Endothelial cell (in vitro differentiated cells): ENCODE measurements around the gene NKX6-2. TPM values are rescaled to one million over a fixed set of nuclear protein-coding genes. Genes with fewer than 3 reads are reported as not detected.

ENCODE experiments used
- DNase-seq: peaks from one replicate; pipeline ENCODE4 v3.0.0; 2021; ENCODE audit warnings: low spot score
- H3K27ac Mint-ChIP-seq: one replicate; pipeline ENCODE4 v1.8.0; 2021; ENCODE audit warnings: mixed read lengths, inconsistent platforms; ENCODE audit not compliant: unreplicated experiment
- H3K27me3 Mint-ChIP-seq: one replicate; pipeline ENCODE4 v1.8.0; 2021; ENCODE audit warnings: mild to moderate bottlenecking, moderate library complexity, mixed read lengths, inconsistent platforms; ENCODE audit not compliant: unreplicated experiment
- H3K36me3 Mint-ChIP-seq: one replicate; pipeline ENCODE4 v1.8.0; 2021; ENCODE audit warnings: mild to moderate bottlenecking, low read depth, mixed read lengths, inconsistent platforms; ENCODE audit not compliant: unreplicated experiment
- H3K4me1 Mint-ChIP-seq: one replicate; pipeline ENCODE4 v1.8.0; 2021; ENCODE audit warnings: mild to moderate bottlenecking, mixed read lengths, inconsistent platforms; ENCODE audit not compliant: unreplicated experiment
- H3K4me3 Mint-ChIP-seq: one replicate; pipeline ENCODE4 v1.8.0; 2021; ENCODE audit warnings: mild to moderate bottlenecking, mixed read lengths, inconsistent platforms; ENCODE audit not compliant: unreplicated experiment
- H3K9me3 Mint-ChIP-seq: one replicate; pipeline ENCODE4 v1.8.0; 2021; ENCODE audit warnings: mixed read lengths, inconsistent platforms; ENCODE audit not compliant: unreplicated experiment
- CTCF ChIP-seq: fragments of 200-600 bp; sonication (generic); IDR thresholded peaks from one replicate; pipeline ENCODE4 v1.5.0; 2021; ENCODE audit warnings: antibody characterized with exemption; ENCODE audit not compliant: unreplicated experiment
- total RNA-seq: library from RNA; stranded (reverse); fragmentation: NEBNext Ultra II Directional; extraction: Animal tissue kit (Norgen Biotek cat#: 25700); gene quantifications from one replicate; pipeline ENCODE4 v1.2.1, GENCODE V29; 2021; ENCODE audit not compliant: unreplicated experiment

NKX6-2 gene
- total RNA-seq, 1 donor from 2014 or later = not detected

GRCh38 chr10:132811891-132812481, 26.0 kb upstream of the NKX6-2 start:
- no peak for TF ChIP-seq CTCF
- DNase-seq = no peak
- no peaks in the 10 kb centered on the region for H3K4me1 Mint-ChIP-seq

GRCh38 chr10:132810807-132811700, 25.1 kb upstream of the NKX6-2 start:
- no peak for TF ChIP-seq CTCF
- H3K36me3 Mint-ChIP-seq = no peaks in the 10 kb centered on the region
- peaks cover 7% of the 10 kb centered on the region for H3K27me3 Mint-ChIP-seq
- no peak overlapping the region for H3K4me3 Mint-ChIP-seq
- H3K4me1 Mint-ChIP-seq = no peaks in the 10 kb centered on the region
- no peak overlapping the region for H3K27ac Mint-ChIP-seq
- H3K9me3 Mint-ChIP-seq = no peaks in the 10 kb centered on the region
- no peak for DNase-seq

More at GRCh38 chr10:132811891-132812481, 26.0 kb upstream of the NKX6-2 start:
- Mint-ChIP-seq H3K36me3 (no peaks in the 10 kb centered on the region), H3K27me3 (peaks cover 7% of the 10 kb centered on the region), H3K4me3 (no peak overlapping the region), H3K9me3 (no peaks in the 10 kb centered on the region), H3K27ac (no peak overlapping the region)

GRCh38 chr10:132810141-132810806, 24.3 kb upstream of the NKX6-2 start:
- TF ChIP-seq CTCF = no peak
- H3K9me3 Mint-ChIP-seq = no peaks in the 10 kb centered on the region
- H3K27me3 Mint-ChIP-seq = peaks cover 4% of the 10 kb centered on the region
- H3K4me3 Mint-ChIP-seq = no peak overlapping the region
- no peaks in the 10 kb centered on the region for H3K36me3 Mint-ChIP-seq
- no peaks in the 10 kb centered on the region for H3K4me1 Mint-ChIP-seq
- H3K27ac Mint-ChIP-seq = no peak overlapping the region
- DNase-seq = no peak

- no peak for DNase-seq
- H3K4me1 Mint-ChIP-seq = no peaks in the 10 kb centered on the region
- H3K4me3 Mint-ChIP-seq = no peak overlapping the region
- H3K27ac Mint-ChIP-seq = no peak overlapping the region
- no peak for TF ChIP-seq CTCF
- H3K27me3 Mint-ChIP-seq = peaks cover 4% of the 10 kb centered on the region
- no peaks in the 10 kb centered on the region for H3K9me3 Mint-ChIP-seq
- no peaks in the 10 kb centered on the region for H3K36me3 Mint-ChIP-seq
Measured at GRCh38 chr10:132809232-132810140, 23.5 kb upstream of the NKX6-2 start.
